WTC11 (cell line): ENCODE measurements around the gene GRWD1. TPM values are rescaled to one million over a fixed set of nuclear protein-coding genes. Genes with fewer than 3 reads are reported as not detected.

Experiments used
- ATAC-seq: fragments of 200-7000 bp; cut with Tn5 transposase; 2 replicates; pipeline ENCODE4 v1.10.0; 2021; ENCODE audit warnings: mild to moderate bottlenecking, moderate library complexity
- CTCF ChIA-PET: fragments of 300-600 bp; sonication (Branson Sonifier 250); formaldehyde crosslinking; loops from one replicate; lab custom pipeline; 2021; ENCODE audit warnings: antibody characterized with exemption; lab: Charles Lee
- POLR2A ChIA-PET: fragments of 350-600 bp; sonication (Branson Sonifier 250); formaldehyde crosslinking; loops from one replicate; lab custom pipeline; 2021; ENCODE audit warnings: antibody characterized with exemption; lab: Charles Lee
- DNase-seq: peaks from one replicate; pipeline ENCODE4 v3.0.0; 2021; ENCODE audit warnings: low spot score
- H3K27ac Mint-ChIP-seq: 2 replicates; pipeline ENCODE4 v1.8.0; 2021; ENCODE audit warnings: mixed read lengths
- H3K27me3 Mint-ChIP-seq: 2 replicates; pipeline ENCODE4 v1.8.0; 2021; ENCODE audit warnings: low read depth, mild to moderate bottlenecking, moderate library complexity, mixed read lengths
- H3K36me3 Mint-ChIP-seq: 2 replicates; pipeline ENCODE4 v1.8.0; 2021; ENCODE audit warnings: mixed read lengths
- H3K4me1 Mint-ChIP-seq: 2 replicates; pipeline ENCODE4 v1.8.0; 2022; ENCODE audit warnings: mixed read lengths
- H3K4me3 Mint-ChIP-seq: 2 replicates; pipeline ENCODE4 v1.8.0; 2021; ENCODE audit warnings: mild to moderate bottlenecking, moderate library complexity, mixed read lengths
- H3K9me3 Mint-ChIP-seq: 2 replicates; pipeline ENCODE4 v1.8.0; 2021; ENCODE audit warnings: mixed read lengths
- ARID4B ChIP-seq: sonication (generic); formaldehyde crosslinking; IDR thresholded peaks from 2 replicates; pipeline ENCODE4 v1.8.0; 2023; ENCODE audit warnings: missing genetic modification reagents, mild to moderate bottlenecking, borderline replicate concordance
- ATF3 ChIP-seq: sonication (generic); formaldehyde crosslinking; conservative IDR thresholded peaks from 2 replicates; pipeline ENCODE4 v1.8.1; 2022; ENCODE audit warnings: mild to moderate bottlenecking, missing genetic modification reagents
- EMX1 ChIP-seq: fragments of 250-450 bp; sonication (Bioruptor Pico); IDR thresholded peaks from 2 replicates; pipeline ENCODE4 v1.8.0; 2021; ENCODE audit warnings: mild to moderate bottlenecking
- ESRRA ChIP-seq: sonication (generic); formaldehyde crosslinking; IDR thresholded peaks from 2 replicates; pipeline ENCODE4 v1.8.1; 2022; ENCODE audit warnings: mild to moderate bottlenecking, missing genetic modification reagents, borderline replicate concordance
- FOXK1 ChIP-seq: sonication (generic); formaldehyde crosslinking; IDR thresholded peaks from 2 replicates; pipeline ENCODE4 v1.8.0; 2022; ENCODE audit warnings: mild to moderate bottlenecking, moderate library complexity, missing genetic modification reagents
- HMGXB4 ChIP-seq: sonication (generic); formaldehyde crosslinking; IDR thresholded peaks from 2 replicates; pipeline ENCODE4 v1.8.1; 2023; ENCODE audit warnings: mild to moderate bottlenecking, moderate library complexity, missing genetic modification reagents
- NFATC4 ChIP-seq: fragments of 250-450 bp; sonication (Bioruptor Pico); IDR thresholded peaks from 2 replicates; pipeline ENCODE4 v1.9.0; 2021; ENCODE audit warnings: mild to moderate bottlenecking
- NR3C1 ChIP-seq: sonication (generic); formaldehyde crosslinking; conservative IDR thresholded peaks from 2 replicates; pipeline ENCODE4 v1.8.1; 2023; ENCODE audit warnings: low read depth, mild to moderate bottlenecking, missing genetic modification reagents
- PREB ChIP-seq: sonication (generic); formaldehyde crosslinking; IDR thresholded peaks from 2 replicates; pipeline ENCODE4 v1.8.1; 2022; ENCODE audit warnings: mild to moderate bottlenecking, missing genetic modification reagents, moderate library complexity, borderline replicate concordance
- PRRX2 ChIP-seq: fragments of 250-450 bp; sonication (Bioruptor Pico); IDR thresholded peaks from 2 replicates; pipeline ENCODE4 v1.8.0; 2021; ENCODE audit warnings: mild to moderate bottlenecking
- SP1 ChIP-seq: sonication (generic); formaldehyde crosslinking; conservative IDR thresholded peaks from 2 replicates; pipeline ENCODE4 v1.8.1; 2022; ENCODE audit warnings: missing genetic modification reagents
- TEAD1 ChIP-seq: sonication (generic); formaldehyde crosslinking; IDR thresholded peaks from 2 replicates; pipeline ENCODE4 v1.8.0; 2022; ENCODE audit warnings: mild to moderate bottlenecking, missing genetic modification reagents
- USF2 ChIP-seq: sonication (generic); formaldehyde crosslinking; IDR thresholded peaks from 2 replicates; pipeline ENCODE4 v1.8.1; 2023; ENCODE audit warnings: mild to moderate bottlenecking, missing genetic modification reagents, moderate library complexity
- ZNF416 ChIP-seq: fragments of 250-450 bp; sonication (Bioruptor Pico); IDR thresholded peaks from 2 replicates; pipeline ENCODE4 v1.9.0; 2021; ENCODE audit warnings: mild to moderate bottlenecking, inconsistent platforms
- total RNA-seq: library from RNA; stranded (reverse); gene quantifications from 3 replicates; pipeline ENCODE4 v1.2.3, GENCODE V29; 2021

GRWD1 gene
- total RNA-seq, 1 experiment from 2014 or later: 67.2 TPM

- peak; percentile 71; the same call in 1 of the 2 replicates for TF ChIP-seq TEAD1 (CRISPR knock-in tag)
- TF ChIP-seq, all 79 proteins: peak for 11
Observed at GRCh38 chr19:48400018-48400742, 45.6 kb upstream of the GRWD1 start (continued).

- Mint-ChIP-seq H3K4me1 (peaks cover 63% of the 10 kb centered on the region), H3K27ac (peak overlapping the region; percentile 100), H3K9me3 (no peaks in the 10 kb centered on the region), H3K27me3 (peaks cover 18% of the 10 kb centered on the region), H3K4me3 (peak overlapping the region; percentile 73), H3K36me3 (peaks cover 11% of the 10 kb centered on the region)
- ATAC-seq (no peak), DNase-seq (peak; percentile 38)
- ChIA-PET CTCF (interaction anchor here (0.7 to 6.0 kb wide), 10 partner anchors 10 to 441 kb away, joined by 3 to 92 read pairs (median 4); partner anchors contain the start of gene KDELR1), POLR2A (interaction anchor here (1.1 to 3.0 kb wide), 4 partner anchors 10 to 45 kb away, joined by 3 to 27 read pairs (median 10); partner anchors contain the start of genes GRWD1 and KDELR1)
- TF ChIP-seq PRRX2 (CRISPR knock-in tag) (peak; percentile 41; the same call in 1 of the 2 replicates), ESRRA (CRISPR knock-in tag) (no peak), FOXK1 (CRISPR knock-in tag) (peak; percentile 47; the same call in 1 of the 2 replicates), USF2 (CRISPR knock-in tag) (0 out of 2 replicates have a peak, but pooled peaks have one; percentile 30)
Observed at GRCh38 chr19:48401287-48401686, 44.5 kb upstream of the GRWD1 start.

GRCh38 chr19:48403606-48404005 is 42.2 kb upstream of the GRWD1 start:
- ChIA-PET POLR2A (interaction anchor here (0.6 to 2.0 kb wide), 4 partner anchors 8 to 73 kb away, joined by 3 to 6 read pairs (median 4); partner anchors contain the start of genes SYNGR4 and TMEM143), CTCF (interaction anchor here (0.6 to 6.0 kb wide), 10 partner anchors 10 to 181 kb away, joined by 3 to 92 read pairs (median 3); partner anchors contain the start of genes GRIN2D, KDELR1, SYNGR4 and TMEM143)
- peaks cover 21% of the 10 kb centered on the region for H3K36me3 Mint-ChIP-seq
- peaks cover 56% of the 10 kb centered on the region for H3K4me1 Mint-ChIP-seq
- H3K4me3 Mint-ChIP-seq: no peak overlapping the region
- H3K27me3 Mint-ChIP-seq: no peaks in the 10 kb centered on the region; the same call in 1 of the 2 replicates
- TF ChIP-seq USF2 (CRISPR knock-in tag): 0 out of 2 replicates have a peak, but pooled peaks have one; percentile 11
- TF ChIP-seq HMGXB4: no peak
- peaks cover 4% of the 10 kb centered on the region for H3K9me3 Mint-ChIP-seq
- H3K27ac Mint-ChIP-seq: peak overlapping the region; percentile 96
- peak; percentile 33 for ATAC-seq
- peak; percentile 71 for DNase-seq

GRCh38 chr19:48405010-48405659 is 40.6 kb upstream of the GRWD1 start:
- Mint-ChIP-seq H3K36me3 (peaks cover 25% of the 10 kb centered on the region), H3K27me3 (no peaks in the 10 kb centered on the region; the same call in 1 of the 2 replicates), H3K9me3 (peaks cover 8% of the 10 kb centered on the region), H3K4me1 (peaks cover 47% of the 10 kb centered on the region), H3K4me3 (no peak overlapping the region), H3K27ac (no peak overlapping the region)
- ChIA-PET CTCF (interaction anchor here (0.9 to 6.0 kb wide), 3 partner anchors 9 to 204 kb away, joined by 3 to 92 read pairs (median 4); partner anchors contain the start of gene KDELR1), POLR2A (interaction anchor here (0.6 to 1.4 kb wide), 3 partner anchors 9 to 45 kb away, joined by 3 to 7 read pairs (median 3); no protein-coding TSS in a partner anchor)
- ATAC-seq: no peak
- DNase-seq: no peak
- no peak for TF ChIP-seq NR3C1 (CRISPR knock-in tag)
- TF ChIP-seq PREB (CRISPR knock-in tag): no peak
- TF ChIP-seq SP1 (CRISPR knock-in tag): no peak
- TF ChIP-seq ZNF416 (CRISPR knock-in tag): no peak
- no peak for TF ChIP-seq EMX1
- TF ChIP-seq NFATC4 (CRISPR knock-in tag): no peak
- TF ChIP-seq ATF3 (CRISPR knock-in tag): no peak
- TF ChIP-seq ARID4B: no peak
